ENCODE data around the gene ALG13.

The ALG13 gene

GRCh38 chrX:111645607-111646006 is 35.4 kb upstream of the ALG13 start:
- no peak for DNase-seq (ENCODE audit: low read depth in 1 of 2, low spot score in 1 of 2)
- no peak overlapping the region for H3K4me3 ChIP-seq (replicated peaks; ENCODE audit: insufficient read depth, low read length)
- no peak for TF ChIP-seq GABPA (IDR thresholded peaks at IDR 0.05; ENCODE audit: low read depth)
- no peak for TF ChIP-seq CTCF (IDR thresholded peaks at IDR 0.05; ENCODE audit: insufficient read depth, low read length)
- no peak for TF ChIP-seq POLR2AphosphoS5 (IDR thresholded peaks at IDR 0.05; ENCODE audit: low read depth)
- TF ChIP-seq SPI1 (IDR thresholded peaks at IDR 0.05; ENCODE audit: borderline replicate concordance, low read depth): no peak
- TF ChIP-seq REST (IDR thresholded peaks at IDR 0.05; ENCODE audit: insufficient replicate concordance, low read depth): no peak
- H3K27me3 ChIP-seq (ENCODE audit: insufficient read depth, poor library complexity, severe bottlenecking): no peaks in the 10 kb centered on the region
- no peak overlapping the region for H3K27ac ChIP-seq (replicated peaks)

- TF ChIP-seq CTCF (IDR thresholded peaks at IDR 0.05; ENCODE audit: insufficient read depth, low read length): no peak
- TF ChIP-seq SPI1 (IDR thresholded peaks at IDR 0.05; ENCODE audit: borderline replicate concordance, low read depth): no peak
- TF ChIP-seq POLR2AphosphoS5 (IDR thresholded peaks at IDR 0.05; ENCODE audit: low read depth): no peak
- no peak for TF ChIP-seq GABPA (IDR thresholded peaks at IDR 0.05; ENCODE audit: low read depth)
- no peak for TF ChIP-seq REST (IDR thresholded peaks at IDR 0.05; ENCODE audit: insufficient replicate concordance, low read depth)
- Histone ChIP-seq H3K27ac (replicated peaks) (no peak overlapping the region), H3K27me3 (ENCODE audit: insufficient read depth, poor library complexity, severe bottlenecking) (no peaks in the 10 kb centered on the region), H3K4me3 (replicated peaks; ENCODE audit: insufficient read depth, low read length) (no peak overlapping the region)
- DNase-seq (ENCODE audit: low read depth in 1 of 2, low spot score in 1 of 2): no peak
Observed at GRCh38 chrX:111646515-111646914, 34.5 kb upstream of the ALG13 start.

GRCh38 chrX:111648802-111649201 is 32.2 kb upstream of the ALG13 start:
- no peak overlapping the region for H3K4me3 ChIP-seq (replicated peaks; ENCODE audit: insufficient read depth, low read length)
- DNase-seq (ENCODE audit: low read depth in 1 of 2, low spot score in 1 of 2): no peak
- no peak overlapping the region for H3K27ac ChIP-seq (replicated peaks)
- H3K27me3 ChIP-seq (ENCODE audit: insufficient read depth, poor library complexity, severe bottlenecking): no peaks in the 10 kb centered on the region
- TF ChIP-seq CTCF (IDR thresholded peaks at IDR 0.05; ENCODE audit: insufficient read depth, low read length): no peak
- no peak for TF ChIP-seq REST (IDR thresholded peaks at IDR 0.05; ENCODE audit: insufficient replicate concordance, low read depth)
- no peak for TF ChIP-seq POLR2AphosphoS5 (IDR thresholded peaks at IDR 0.05; ENCODE audit: low read depth)
- no peak for TF ChIP-seq SPI1 (IDR thresholded peaks at IDR 0.05; ENCODE audit: borderline replicate concordance, low read depth)
- no peak for TF ChIP-seq GABPA (IDR thresholded peaks at IDR 0.05; ENCODE audit: low read depth)

Measured in HL-60 (cell line).